Measurements from ENCODE around the gene GNB5. TPM values are rescaled to one million over a fixed set of nuclear protein-coding genes. Genes with fewer than 3 reads are reported as not detected.

GNB5 gene
- total and polyA plus RNA-seq, 12 donors, result 4.7 to 12.8 (median 7.6) TPM

DNA sequence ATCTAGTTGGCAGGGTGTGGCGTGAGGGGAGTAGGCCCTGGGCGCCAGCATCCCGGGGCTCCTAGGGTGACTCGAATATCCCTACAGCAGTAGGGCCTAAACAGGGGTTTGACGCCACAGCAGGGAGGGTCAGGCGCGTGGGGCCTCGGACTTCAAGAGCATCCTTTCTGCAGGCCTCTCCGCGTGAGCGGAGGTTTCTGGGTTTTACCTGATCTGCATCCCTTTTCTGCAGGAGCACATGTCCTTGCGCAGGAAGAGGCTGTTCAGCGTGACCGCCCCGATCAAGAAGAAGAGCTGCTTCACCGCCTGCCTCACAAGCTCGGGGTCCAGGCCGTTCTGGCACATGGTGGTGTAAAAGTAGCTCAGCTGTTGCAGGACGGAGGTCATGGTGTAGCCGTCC, 13.5 kb upstream of the GNB5 start:
- no peak overlapping the region for H3K4me3 ChIP-seq
- WGBS, 2 donors, result 97% methylated on average over 20 of the region's 20 CpGs
- TF ChIP-seq, protein P1, sequence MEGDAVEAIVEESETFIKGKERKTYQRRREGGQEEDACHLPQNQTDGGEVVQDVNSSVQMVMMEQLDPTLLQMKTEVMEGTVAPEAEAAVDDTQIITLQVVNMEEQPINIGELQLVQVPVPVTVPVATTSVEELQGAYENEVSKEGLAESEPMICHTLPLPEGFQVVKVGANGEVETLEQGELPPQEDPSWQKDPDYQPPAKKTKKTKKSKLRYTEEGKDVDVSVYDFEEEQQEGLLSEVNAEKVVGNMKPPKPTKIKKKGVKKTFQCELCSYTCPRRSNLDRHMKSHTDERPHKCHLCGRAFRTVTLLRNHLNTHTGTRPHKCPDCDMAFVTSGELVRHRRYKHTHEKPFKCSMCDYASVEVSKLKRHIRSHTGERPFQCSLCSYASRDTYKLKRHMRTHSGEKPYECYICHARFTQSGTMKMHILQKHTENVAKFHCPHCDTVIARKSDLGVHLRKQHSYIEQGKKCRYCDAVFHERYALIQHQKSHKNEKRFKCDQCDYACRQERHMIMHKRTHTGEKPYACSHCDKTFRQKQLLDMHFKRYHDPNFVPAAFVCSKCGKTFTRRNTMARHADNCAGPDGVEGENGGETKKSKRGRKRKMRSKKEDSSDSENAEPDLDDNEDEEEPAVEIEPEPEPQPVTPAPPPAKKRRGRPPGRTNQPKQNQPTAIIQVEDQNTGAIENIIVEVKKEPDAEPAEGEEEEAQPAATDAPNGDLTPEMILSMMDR (IDR thresholded peaks at IDR 0.05), result no peak
- ATAC-seq (no peak), DNase-seq (no peak)
- H3K4me1 ChIP-seq, result peaks cover 0 to 10% (median 0%) of the 10 kb centered on the region in 9 donors
- no peaks in the 10 kb centered on the region for H3K27me3 ChIP-seq
- intact Hi-C loops (cut with DNase I), result no loop called here
- no peaks in the 10 kb centered on the region for H3K9me3 ChIP-seq
- H3K36me3 ChIP-seq, result peaks cover 0 to 22% (median 0%) of the 10 kb centered on the region in 9 donors
- no peak overlapping the region for H3K27ac ChIP-seq

DNA sequence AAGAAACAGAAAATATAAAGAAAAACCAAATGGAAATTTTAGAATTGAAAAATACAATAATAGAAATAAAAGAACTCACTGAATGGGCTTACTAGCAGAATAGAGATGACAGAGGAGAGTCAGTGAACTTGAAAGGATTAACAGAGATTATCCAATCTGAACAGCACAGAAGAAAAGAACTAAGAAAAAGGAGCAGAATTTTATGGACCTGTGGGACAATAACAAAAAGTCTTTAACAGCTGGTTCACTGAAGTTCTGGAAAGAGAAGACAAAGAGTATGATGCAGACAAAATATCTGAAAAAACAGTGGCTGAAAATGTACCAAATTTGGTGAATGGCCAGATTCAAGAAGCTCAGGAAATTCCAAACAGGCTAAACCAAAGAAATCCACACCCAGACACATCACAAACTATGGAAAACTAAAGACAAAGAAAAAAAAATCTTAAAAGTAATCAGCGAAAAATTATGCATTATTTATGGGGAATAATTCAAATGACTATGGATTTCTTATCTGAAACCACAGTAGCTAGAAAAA, 9.7 kb upstream of the GNB5 start:
- TF ChIP-seq, protein P1 (IDR thresholded peaks at IDR 0.05), result no peak
- H3K4me1 ChIP-seq, result peaks cover 0 to 6% (median 0%) of the 10 kb centered on the region in 9 donors
- no peaks in the 10 kb centered on the region for H3K9me3 ChIP-seq
- DNase-seq (no peak), ATAC-seq (no peak)
- peaks cover 0 to 28% (median 0%) of the 10 kb centered on the region in 9 donors for H3K36me3 ChIP-seq
- no peak overlapping the region for H3K4me3 ChIP-seq
- WGBS, 2 donors, result 73 to 91% methylated on average over 1 of the region's 1 CpG
- intact Hi-C loops (cut with DNase I), result no loop called here
- H3K27me3 ChIP-seq, result no peaks in the 10 kb centered on the region
- no peak overlapping the region for H3K27ac ChIP-seq

DNA sequence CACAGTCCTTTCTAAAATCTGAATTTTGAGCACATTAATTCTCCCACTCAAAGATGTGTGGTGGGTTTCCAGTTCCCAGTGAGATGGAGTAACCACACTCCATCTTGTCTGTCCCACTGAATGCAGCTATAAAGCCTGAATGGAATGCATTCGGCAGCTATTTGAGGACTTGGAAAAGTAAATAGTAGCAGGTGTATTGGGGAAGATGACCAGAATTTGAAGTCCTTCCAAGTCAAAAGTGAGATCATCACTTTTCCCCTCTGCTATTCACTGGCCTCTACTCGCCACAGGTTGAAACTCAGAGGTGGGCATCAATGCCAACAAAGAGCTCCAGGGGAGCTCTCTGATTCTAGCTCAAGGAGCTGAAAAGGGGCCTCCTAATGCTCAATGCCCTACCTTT, 8.1 kb upstream of the GNB5 start:
- TF ChIP-seq, protein P1 (IDR thresholded peaks at IDR 0.05), result no peak
- Histone ChIP-seq H3K9me3 (no peaks in the 10 kb centered on the region), H3K36me3 (peaks cover 0 to 18% (median 0%) of the 10 kb centered on the region in 9 donors), H3K27ac (no peak overlapping the region), H3K4me3 (no peak overlapping the region), H3K27me3 (no peaks in the 10 kb centered on the region), H3K4me1 (peaks cover 0 to 6% (median 0%) of the 10 kb centered on the region in 9 donors)
- WGBS, 2 donors, result 96 to 98% methylated on average over 2 of the region's 2 CpGs
- intact Hi-C loops (cut with DNase I), result no loop called here
- ATAC-seq (no peak), DNase-seq (no peak)

DNA sequence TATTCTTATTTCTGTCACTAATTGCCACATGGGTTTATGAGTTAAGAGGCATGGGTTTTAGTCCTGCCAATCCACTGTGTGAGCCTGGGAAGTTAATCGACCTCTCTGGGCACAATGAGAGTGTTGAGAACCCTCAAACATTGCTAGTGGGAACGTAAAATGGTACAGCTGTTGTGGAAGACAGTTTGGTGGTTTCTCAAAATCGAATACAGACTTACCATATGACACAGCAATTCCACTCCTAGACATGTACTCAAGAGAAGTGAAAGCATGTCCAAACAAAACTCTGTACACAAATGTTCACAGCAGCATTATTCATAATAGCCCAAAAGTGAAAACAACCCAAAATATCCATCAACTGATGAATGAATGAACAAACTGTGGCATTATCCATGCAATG, 5.7 kb upstream of the GNB5 start:
- no peak for DNase-seq
- Histone ChIP-seq H3K36me3 (peaks cover 0 to 13% (median 0%) of the 10 kb centered on the region in 9 donors), H3K9me3 (no peaks in the 10 kb centered on the region), H3K27ac (no peak overlapping the region), H3K4me3 (no peak overlapping the region), H3K27me3 (no peaks in the 10 kb centered on the region), H3K4me1 (peaks cover 0 to 6% (median 0%) of the 10 kb centered on the region in 9 donors)
- 75 to 80% methylated on average over 3 of the region's 3 CpGs for WGBS, 2 donors
- no peak for ATAC-seq
- intact Hi-C loops (cut with DNase I), result no loop called here
- TF ChIP-seq, protein P1 (IDR thresholded peaks at IDR 0.05), result no peak

Measured in heart right ventricle (tissue), 16 donors.